HL-60 (cell line): ENCODE data around the gene FARS2.

Source experiments
- GABPA ChIP-seq: IDR thresholded peaks from 2 replicates; pipeline ENCODE4 v1.6.1; 2012; ENCODE audit warnings: low read depth
- POLR2AphosphoS5 ChIP-seq: IDR thresholded peaks from 2 replicates; pipeline ENCODE4 v1.6.1; 2012; ENCODE audit warnings: low read depth
- SPI1 ChIP-seq: IDR thresholded peaks from 2 replicates; pipeline ENCODE4 v1.6.1; 2012; ENCODE audit warnings: low read depth, mild to moderate bottlenecking, borderline replicate concordance
- TF ChIP-seq, protein P1 (sequence below): IDR thresholded peaks from one replicate; pipeline ENCODE4 v1.5.1; 2011; ENCODE audit warnings: low read length, control low read depth, inconsistent platforms; ENCODE audit not compliant: insufficient read depth
- TF ChIP-seq, protein P2 (sequence below): IDR thresholded peaks from 2 replicates; pipeline ENCODE4 v1.6.1; 2012; ENCODE audit warnings: low read depth; ENCODE audit not compliant: insufficient replicate concordance

DNA sequence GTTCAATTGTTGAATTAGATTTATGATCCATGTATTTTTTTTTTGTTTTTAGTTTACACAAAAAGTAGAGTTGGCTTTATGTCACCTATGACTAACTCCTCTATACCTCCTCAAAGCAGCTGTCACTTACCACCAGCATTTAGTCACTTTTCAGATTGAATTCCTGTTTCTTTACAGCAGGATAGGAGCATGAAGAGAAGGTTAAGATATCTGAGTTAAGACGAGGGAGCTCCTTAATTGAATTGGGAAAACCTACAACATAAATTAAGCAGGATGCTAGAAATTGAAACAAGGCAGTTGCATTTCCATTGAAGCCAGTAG is 237.2 kb downstream of the FARS2 start:
- TF ChIP-seq, protein P1, sequence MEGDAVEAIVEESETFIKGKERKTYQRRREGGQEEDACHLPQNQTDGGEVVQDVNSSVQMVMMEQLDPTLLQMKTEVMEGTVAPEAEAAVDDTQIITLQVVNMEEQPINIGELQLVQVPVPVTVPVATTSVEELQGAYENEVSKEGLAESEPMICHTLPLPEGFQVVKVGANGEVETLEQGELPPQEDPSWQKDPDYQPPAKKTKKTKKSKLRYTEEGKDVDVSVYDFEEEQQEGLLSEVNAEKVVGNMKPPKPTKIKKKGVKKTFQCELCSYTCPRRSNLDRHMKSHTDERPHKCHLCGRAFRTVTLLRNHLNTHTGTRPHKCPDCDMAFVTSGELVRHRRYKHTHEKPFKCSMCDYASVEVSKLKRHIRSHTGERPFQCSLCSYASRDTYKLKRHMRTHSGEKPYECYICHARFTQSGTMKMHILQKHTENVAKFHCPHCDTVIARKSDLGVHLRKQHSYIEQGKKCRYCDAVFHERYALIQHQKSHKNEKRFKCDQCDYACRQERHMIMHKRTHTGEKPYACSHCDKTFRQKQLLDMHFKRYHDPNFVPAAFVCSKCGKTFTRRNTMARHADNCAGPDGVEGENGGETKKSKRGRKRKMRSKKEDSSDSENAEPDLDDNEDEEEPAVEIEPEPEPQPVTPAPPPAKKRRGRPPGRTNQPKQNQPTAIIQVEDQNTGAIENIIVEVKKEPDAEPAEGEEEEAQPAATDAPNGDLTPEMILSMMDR, result no peak
- TF ChIP-seq, protein P2, sequence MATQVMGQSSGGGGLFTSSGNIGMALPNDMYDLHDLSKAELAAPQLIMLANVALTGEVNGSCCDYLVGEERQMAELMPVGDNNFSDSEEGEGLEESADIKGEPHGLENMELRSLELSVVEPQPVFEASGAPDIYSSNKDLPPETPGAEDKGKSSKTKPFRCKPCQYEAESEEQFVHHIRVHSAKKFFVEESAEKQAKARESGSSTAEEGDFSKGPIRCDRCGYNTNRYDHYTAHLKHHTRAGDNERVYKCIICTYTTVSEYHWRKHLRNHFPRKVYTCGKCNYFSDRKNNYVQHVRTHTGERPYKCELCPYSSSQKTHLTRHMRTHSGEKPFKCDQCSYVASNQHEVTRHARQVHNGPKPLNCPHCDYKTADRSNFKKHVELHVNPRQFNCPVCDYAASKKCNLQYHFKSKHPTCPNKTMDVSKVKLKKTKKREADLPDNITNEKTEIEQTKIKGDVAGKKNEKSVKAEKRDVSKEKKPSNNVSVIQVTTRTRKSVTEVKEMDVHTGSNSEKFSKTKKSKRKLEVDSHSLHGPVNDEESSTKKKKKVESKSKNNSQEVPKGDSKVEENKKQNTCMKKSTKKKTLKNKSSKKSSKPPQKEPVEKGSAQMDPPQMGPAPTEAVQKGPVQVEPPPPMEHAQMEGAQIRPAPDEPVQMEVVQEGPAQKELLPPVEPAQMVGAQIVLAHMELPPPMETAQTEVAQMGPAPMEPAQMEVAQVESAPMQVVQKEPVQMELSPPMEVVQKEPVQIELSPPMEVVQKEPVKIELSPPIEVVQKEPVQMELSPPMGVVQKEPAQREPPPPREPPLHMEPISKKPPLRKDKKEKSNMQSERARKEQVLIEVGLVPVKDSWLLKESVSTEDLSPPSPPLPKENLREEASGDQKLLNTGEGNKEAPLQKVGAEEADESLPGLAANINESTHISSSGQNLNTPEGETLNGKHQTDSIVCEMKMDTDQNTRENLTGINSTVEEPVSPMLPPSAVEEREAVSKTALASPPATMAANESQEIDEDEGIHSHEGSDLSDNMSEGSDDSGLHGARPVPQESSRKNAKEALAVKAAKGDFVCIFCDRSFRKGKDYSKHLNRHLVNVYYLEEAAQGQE, result no peak
- TF ChIP-seq POLR2AphosphoS5 (no peak), GABPA (no peak), SPI1 (no peak)
